Fibroblast of skin of right biceps (primary cell): Measurements from ENCODE around the gene MMP21.

Experiments used
- DNase-seq: peaks from one replicate; pipeline ENCODE4 v3.0.0-alpha.2; 2013

MMP21 gene, protein sequence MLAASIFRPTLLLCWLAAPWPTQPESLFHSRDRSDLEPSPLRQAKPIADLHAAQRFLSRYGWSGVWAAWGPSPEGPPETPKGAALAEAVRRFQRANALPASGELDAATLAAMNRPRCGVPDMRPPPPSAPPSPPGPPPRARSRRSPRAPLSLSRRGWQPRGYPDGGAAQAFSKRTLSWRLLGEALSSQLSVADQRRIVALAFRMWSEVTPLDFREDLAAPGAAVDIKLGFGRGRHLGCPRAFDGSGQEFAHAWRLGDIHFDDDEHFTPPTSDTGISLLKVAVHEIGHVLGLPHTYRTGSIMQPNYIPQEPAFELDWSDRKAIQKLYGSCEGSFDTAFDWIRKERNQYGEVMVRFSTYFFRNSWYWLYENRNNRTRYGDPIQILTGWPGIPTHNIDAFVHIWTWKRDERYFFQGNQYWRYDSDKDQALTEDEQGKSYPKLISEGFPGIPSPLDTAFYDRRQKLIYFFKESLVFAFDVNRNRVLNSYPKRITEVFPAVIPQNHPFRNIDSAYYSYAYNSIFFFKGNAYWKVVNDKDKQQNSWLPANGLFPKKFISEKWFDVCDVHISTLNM

DNA sequence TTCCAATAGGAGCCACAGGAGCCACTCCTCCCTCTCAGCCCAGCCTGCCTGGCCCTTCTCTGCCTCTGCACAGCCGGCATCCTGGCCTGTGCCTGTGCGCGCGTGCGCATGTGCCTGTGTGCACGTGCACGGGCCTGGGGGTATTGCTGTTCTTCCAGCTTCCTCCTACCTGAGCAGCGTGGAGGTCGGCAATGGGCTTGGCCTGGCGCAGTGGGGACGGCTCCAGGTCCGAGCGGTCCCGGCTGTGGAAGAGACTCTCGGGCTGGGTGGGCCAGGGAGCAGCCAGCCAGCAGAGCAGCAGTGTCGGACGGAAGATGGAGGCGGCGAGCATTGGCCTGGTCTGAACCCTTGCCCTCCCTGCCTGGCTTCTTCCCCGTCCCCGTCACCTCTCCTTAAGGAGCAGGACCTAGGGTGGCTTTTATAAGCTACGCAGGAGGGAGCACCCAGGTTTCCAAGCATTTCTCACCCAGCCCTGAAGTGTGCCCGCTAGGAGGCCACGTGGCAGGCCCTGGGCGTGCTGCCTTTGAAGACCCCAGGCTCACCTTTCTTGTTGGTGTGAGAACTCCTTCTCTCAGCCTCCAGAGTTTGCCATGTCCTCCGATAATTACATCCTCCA, at the start of gene MMP21:
Gene MMP21, minus strand, starts transcription at position 331 of the 616 bp plus-strand sequence. Its CDS starts 0 bp downstream, at position 331.
- DNase-seq, result no peak

DNA sequence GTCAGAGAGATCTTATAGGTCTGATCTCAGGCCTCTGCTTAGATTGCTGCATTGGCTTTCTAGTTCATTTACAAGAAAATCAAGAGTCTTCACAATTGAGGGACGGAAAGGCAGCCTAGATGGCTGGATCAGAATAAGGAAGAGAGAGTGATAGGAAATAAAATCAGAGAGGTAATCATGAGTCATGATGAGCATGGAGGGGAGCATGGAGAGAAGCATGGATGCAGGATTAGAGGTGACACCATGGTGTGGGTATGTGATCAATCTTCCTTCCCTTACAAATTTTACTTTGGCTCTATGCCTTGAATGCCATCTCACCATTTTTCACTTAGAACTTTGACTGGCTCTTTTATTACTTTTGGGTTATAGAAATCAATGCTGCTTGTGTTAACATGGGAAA, 49.1 kb upstream of the MMP21 start:
- DNase-seq, result peak; percentile 60

DNA sequence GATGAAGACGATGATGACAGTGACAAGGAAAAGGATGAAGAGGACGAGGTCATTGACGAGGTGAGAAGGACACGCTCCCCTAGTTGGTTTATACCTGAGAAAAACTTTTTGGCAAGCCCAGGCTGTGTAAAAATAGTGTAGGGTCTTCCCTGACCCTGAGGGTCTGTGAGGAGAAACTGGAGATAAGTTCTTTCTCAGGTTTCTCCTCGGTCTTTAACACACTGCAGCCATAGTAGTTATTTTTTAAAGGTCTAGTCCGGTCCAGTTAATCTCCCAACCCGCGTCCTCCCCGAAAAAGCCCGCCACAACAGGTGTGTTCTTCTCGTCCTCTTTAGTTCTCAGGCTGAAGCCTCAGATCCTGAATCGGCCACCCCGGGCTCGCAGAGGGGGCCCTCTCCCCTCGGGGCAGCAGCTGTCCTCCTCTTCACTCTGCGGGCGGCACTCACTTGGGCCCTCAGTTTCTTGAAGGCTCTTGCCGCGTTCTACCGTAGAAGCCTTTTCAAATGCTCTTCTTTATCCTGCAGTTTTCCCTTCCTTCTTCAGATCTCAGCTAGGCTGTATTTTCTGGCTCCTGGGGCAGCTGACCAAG, 48.1 kb upstream of the MMP21 start:
- DNase-seq, result peak; percentile 2

DNA sequence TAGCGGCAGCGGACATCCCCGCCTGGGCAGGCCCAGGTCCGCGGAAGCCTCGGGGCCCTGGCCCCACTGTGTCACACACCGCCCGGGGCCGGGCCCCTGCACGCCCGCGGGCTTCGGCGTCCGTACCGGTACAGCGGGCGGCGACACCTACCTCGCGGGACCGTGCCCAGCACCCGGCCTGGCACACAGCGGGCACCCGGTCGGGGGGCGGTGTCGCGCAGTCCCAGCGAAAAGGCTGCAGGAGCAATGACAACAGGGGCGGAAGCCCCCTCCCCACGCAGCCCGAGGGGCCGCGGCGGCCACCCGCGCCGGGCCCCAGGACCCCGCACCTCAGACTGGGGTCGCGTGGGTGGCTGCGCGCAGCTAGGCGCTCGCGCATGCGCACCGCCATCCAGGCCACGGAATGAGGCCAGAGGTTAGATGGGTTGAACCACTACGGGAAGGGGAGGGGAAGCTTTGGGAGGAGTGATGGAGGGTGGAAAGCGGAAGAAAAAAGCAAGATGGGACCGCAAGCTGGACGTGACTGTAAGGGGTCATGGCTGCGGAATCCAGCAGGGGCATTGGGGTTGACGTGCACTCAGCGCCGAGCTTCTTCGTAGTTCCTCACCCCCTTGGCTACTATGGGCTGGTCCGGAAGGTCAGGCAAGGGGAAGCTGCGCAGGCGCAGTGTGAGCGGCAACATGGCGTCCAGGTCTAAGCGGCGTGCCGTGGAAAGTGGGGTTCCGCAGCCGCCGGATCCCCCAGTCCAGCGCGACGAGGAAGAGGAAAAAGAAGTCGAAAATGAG, 47.4 kb upstream of the MMP21 start, which contains the start of the genes BCCIP and UROS:
Gene BCCIP, plus strand, starts transcription at position 669 of the 785 bp plus-strand sequence. Its CDS starts 12 bp downstream, at position 681.
Gene UROS, minus strand, starts transcription at position 381 of the 785 bp plus-strand sequence. CDS start 6,759 bp downstream, outside the sequence.
- DNase-seq, result peak; percentile 89

DNA sequence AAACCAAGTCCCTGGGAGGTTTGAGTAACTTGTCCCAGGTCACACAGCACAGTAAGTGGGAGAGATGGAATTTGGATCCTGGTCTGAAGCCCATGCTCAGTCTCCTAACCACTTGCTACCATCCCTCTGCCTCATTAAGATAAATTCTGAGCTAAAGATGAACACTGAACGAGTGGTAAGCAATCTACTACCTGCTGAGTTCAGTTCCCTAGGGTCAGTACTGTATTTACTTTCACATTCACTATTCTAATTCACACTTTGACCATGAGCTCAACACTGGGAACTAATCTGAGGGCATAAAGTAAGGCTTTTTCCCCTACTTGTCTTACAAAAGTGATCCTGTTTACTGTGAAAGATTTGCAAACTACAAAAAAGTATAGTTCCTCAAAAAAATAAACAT, 45.1 kb upstream of the MMP21 start:
- DNase-seq, result no peak

DNA sequence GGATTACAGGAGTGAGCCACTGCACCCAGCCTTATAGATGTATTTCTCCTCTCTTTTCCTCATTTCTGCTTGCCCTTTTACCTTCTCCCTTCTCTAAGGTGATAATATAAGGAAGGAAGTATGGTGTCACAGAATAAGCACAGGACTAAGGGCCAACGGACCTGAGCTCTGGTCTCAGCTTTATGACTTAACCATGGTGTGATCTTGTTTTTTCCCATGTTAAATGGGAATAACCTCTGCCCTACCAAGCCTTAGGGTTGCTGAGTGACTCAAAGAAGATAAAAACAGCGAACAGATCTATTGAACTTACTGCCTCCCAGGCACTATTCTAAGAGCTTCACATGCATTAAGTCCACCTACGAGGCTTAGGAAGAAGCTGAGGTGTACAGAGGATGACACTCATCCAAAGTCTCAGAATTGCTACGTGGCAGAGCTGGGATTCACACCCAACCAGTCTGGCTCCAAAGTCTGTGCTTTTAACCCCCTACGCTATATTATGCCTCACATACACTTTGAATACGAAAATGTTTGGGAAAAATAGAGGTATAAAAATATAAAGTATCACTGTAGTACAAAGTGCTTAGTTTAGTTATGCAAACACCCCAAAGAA, 41.8 kb upstream of the MMP21 start:
- no peak for DNase-seq

DNA sequence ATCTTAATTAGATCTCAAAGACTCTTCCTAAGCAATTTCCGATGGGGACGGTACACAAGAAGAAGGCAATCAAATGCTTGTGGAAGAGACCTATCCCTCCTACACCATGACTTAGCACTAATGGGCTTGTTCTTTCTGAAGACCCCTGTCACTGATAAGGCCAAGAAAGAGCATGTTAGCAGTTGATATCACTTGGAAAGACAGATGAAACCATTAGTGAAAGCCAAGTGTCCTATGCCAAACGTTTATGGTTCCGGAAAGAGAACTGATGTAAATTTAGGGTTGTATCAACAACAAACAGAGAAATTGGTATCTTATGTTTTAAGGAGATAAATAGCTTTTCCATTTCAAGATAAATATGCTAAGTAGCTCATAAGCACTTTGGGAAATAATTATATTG, 40.9 kb upstream of the MMP21 start:
- no peak for DNase-seq

DNA sequence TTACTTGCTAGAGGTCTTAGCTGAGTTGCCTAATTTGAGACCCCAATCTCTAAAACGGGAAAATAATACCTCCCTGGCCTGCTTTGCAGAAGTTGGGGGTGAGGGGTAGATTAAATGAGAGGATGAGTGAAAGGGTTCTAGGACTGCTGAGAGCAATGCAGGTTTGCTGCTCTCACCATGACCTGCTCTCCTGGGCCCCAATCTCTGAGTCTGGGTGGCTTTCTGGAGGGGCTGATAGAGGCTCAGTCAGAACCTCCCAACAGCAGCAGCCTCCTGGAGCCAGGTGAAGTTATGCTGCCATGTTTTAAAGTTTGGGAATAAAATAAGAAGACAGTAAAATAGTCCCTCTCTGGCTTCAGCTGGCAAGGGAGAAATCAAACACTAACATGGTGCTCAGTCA, 40.1 kb upstream of the MMP21 start:
- no peak for DNase-seq

DNA sequence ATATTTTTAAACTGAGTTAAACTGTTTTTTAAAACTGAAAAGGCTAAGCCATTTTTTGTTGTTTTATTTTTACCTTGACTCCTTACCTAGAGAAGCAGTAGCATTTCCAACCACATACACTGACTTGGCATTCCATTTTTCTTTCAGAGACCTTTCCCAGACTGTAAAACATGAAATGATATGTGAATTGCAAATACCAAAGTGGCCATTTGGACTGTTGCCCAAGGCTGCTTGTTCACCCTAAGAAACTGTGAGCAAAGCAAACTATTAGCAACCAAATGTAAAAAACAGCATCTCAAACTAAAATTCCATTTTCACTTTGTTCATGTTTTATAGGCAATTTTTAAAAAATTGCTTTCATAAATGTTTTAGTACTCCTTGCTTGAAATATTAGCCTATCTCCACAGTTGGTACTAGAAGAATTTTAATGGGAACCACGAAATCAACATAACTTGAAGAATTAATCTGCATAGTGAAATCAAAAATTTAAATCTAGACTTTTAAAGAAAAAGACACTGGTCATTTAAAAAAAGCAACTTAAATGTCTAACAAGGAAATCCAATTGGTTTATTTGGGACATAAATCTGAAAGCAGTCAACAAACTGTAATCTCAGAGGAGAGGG, 36.6 kb upstream of the MMP21 start:
- peak; percentile 70 for DNase-seq

DNA sequence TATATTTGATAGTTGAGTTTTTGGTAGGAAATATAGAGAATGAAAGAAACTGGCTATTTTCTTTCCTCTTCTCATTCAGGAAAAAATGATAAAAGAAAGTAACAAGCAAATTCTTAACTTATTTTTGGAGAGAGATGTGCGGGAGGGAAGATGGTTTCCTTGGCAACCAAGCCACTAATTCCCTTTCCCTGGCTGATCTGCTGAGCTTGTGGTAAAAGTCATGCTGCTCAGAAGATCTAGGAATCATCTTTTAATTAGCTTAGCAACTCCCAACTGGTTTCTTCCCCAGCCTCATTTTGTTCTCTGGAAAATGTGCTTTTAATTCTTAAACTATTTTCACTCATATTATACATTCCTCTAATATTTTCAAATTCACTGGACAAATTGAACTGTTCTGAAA, 35.6 kb upstream of the MMP21 start:
- DNase-seq, result peak; percentile 59

DNA sequence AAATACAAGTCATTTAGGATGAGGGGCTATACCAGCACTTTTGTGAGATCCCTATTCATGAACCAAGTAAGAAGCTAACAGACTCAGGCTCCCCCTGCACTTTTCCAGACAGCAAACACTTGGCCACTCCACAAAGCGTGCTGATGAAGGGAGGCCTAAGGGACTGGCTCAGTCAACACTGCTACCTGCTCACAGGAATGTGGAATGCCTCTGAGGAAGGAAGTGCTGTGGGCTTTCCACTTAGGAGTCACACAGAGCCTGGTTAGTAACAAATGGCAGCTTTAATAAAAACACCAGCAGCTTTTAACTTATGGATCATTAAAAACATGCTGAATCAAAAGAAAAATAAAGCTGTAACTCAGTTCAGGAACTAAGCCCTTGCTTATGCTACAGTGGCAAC, 32.4 kb upstream of the MMP21 start:
- DNase-seq, result no peak

DNA sequence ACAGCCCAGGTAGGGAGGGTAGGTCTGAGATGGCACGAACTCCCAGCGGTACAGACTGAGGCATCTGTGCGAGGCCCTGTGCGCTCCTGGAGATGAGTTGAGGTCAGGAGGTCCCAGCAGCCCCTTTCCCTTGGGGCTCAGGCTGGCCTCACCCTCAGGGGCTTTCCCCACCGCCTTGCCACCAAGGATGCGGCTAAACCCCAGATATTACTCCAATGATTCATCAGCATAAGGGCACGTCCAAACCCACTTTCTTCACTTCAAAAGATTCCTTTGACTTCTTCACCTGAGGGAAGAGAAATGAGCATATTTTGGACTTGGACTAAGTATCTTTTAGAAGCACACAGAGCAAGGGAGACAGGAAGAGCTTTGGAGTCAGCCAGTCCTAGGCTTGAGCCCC, 27.1 kb upstream of the MMP21 start:
- no peak for DNase-seq

DNA sequence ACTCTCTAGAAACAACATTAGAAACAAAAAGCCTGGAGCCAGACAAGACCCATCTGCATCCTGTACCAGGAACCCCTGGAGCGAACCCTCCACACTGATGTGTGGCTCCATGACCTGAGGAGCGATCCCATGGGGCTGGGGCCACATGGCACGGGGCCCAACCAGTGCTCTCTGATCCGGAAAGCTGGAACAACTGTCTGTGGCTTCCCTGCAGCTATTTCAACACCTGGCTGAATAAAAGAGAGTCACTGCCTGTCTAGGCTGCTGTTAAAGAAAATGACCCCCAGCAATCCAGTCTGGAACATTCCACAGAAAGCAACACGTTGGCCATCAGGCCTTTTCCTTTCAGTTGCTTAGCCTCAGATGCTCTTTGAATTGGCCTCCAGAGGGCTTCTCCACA, 26.5 kb upstream of the MMP21 start:
- DNase-seq, result no peak

DNA sequence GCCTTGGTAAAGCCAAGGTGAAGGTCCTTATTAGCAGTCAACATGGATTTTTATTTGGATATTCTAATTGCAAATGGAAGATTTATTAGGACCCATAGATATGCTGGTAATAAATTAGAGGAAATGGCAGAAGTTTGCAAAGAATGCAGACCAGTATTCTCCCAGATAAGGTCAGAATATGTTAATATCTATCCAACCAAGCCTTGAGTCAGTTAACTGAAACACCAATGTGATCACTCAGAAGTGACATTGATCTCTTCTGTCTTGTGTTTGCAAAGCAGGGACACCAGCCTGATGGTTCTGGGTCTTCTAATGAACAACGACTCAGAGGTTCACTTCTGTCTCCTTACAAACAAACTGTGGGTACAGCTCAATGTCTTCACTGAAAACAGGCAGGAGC, 26.0 kb upstream of the MMP21 start:
- no peak for DNase-seq

DNA sequence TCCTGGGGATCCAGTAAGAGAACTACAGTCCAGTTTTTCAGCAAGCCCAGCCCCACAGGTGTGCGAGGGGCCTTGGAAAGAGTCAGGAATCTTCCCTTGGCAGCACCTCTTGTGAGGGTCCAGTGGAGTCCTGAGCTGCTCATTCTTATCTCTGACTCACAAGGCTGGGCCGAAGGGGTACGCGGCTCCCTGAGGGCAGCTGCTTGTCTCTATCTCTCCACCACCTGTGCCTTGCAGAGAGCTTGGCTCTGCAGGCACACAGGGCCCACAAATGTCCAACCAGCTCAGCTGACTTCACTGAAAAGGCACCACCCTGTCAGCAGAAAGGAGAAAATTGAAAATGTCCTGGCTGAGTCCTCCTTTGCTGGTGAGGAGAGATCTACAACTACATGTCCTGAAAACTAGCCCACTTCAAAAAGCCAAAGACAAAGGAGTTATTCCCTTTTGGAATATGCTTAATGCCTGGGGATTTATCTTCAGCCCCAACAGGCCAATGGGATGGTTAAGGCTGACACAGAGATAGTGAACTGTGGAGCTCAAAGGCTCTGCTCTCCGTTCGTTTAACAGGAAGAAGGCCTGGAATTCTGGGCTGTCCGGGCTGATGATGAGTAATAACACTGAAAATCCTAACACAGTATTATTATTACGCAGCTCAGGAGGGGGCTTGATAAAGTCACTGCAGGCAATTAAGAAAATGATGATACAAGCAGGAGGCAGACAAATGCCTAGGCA, 24.0 kb upstream of the MMP21 start:
- no peak for DNase-seq

DNA sequence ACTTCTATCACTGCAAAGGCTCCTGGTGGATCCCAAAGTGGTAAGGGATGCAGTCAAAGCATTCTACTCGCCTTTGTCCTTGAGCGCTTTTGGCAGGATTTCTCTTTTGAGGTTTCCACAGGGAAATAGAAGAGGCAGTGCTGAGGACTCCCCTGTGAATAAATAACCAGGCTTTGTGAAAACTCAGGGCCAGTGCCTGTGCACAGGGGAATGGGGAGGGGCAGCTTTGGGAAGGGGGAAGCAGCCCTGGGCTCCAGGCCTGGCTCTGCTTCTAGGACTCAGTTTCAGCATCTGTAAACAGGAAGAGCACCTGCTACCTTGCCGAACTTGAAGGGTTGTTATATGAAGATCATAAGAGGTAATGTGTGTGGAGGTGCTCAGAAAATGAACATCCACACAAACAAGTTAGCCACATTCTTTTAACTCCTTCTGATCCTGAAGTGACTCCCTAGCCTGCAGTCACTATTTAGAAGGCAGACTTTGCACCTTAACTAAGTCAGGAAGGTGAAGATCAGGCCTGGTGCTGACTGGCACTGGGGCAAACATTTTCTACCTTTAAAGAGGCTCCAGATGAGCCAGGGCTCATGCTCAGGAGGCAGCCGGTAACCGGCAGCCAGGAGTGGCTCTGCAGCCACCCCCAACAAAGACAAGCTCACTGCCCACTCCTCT, 22.5 kb upstream of the MMP21 start:
- no peak for DNase-seq

DNA sequence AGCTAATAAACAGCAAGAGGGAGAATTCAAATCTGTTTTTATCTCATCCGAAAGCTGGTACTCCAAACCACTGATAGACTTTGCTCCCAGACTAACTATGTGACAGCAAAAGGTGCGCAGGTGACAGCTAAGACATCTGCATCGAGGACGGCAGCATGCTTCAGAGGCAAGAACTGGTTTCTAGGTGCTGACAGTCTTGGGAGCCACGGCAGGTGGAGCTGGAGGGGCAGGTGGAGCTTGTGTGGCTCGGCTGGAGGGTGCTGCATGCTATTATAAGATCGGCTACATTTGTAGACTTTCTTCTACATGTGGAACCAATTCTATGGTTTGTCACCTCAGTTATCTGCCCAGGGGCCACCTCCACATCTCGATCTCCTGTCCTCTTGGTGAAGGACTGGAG, 21.8 kb upstream of the MMP21 start:
- DNase-seq, result no peak

DNA sequence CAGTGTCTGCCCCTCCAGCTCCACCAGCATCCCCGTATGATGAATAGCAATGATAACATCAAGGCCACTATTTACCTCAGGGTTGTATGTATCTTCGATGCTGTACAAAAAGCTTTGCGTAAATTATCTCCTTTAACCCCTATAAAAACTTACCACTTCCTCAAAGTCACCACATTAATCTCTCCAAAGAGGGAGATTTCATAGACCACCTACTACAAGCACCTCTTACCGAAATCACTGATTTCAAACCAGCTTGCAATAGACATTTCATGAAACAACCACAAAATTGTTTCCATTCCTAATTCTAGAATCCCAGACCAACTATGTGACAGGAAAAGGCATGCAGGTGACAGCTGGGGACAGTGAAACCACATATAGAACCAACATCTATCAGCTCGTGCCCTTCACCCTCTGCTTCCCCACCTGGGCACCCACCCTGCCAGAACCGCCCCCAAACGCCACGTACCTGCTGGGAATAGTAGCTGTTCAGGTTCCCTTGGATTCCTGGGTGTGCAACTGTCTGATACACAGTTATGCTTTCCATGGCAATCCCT, 20.1 kb upstream of the MMP21 start:
- DNase-seq, result no peak

DNA sequence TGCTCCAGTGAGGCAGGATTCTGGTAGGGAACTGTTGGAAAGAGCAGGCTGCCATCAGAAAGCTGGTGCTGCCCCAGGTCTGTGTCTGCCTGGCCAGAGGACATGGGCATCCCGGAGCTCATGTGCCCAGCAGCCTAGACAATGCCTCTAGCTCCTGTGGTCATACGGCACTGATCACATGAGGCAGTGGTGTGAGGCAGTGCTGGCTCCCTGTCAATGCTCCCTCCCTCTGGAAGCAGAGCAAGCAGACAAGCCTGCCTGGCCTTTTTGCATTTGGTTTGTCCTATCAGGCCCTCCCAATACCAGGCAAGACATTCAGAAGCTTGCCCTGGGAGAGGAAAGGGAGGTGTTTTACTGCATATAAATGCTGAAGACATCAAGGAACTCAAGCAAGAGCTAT, 19.5 kb upstream of the MMP21 start:
- DNase-seq, result no peak
